ENCODE results near the gene NOL3.

NOL3 gene

GRCh38 chr16:67170949-67171649 lies 761 bp downstream of the NOL3 start:
- DNase-seq (ENCODE audit: low spot score) = no peak

GRCh38 chr16:67173323-67173722 lies 3.0 kb downstream of the NOL3 start:
- no peak for DNase-seq (ENCODE audit: low spot score)

- no peak for DNase-seq (ENCODE audit: low spot score)
Measured at GRCh38 chr16:67173808-67174705, 3.7 kb downstream of the NOL3 start.

GRCh38 chr16:67174706-67175231 lies 4.4 kb downstream of the NOL3 start:
- DNase-seq (ENCODE audit: low spot score) = no peak

GRCh38 chr16:67176662-67177061 lies 6.3 kb downstream of the NOL3 start:
- DNase-seq (ENCODE audit: low spot score) = no peak

- no peak for DNase-seq (ENCODE audit: low spot score)
Measured at GRCh38 chr16:67177743-67178699, 7.7 kb downstream of the NOL3 start.

- no peak for DNase-seq (ENCODE audit: low spot score)
Measured at GRCh38 chr16:67179421-67180080, 9.2 kb downstream of the NOL3 start.

- DNase-seq (ENCODE audit: low spot score) = no peak
Measured at GRCh38 chr16:67180166-67180565, 9.8 kb downstream of the NOL3 start.

- no peak for DNase-seq (ENCODE audit: low spot score)
Measured at GRCh38 chr16:67181346-67181745, 11.0 kb downstream of the NOL3 start.

- DNase-seq (ENCODE audit: low spot score) = no peak
Measured at GRCh38 chr16:67182288-67182687, 11.9 kb downstream of the NOL3 start.

- no peak for DNase-seq (ENCODE audit: low spot score)
Measured at GRCh38 chr16:67183284-67183626, 12.9 kb downstream of the NOL3 start.

- DNase-seq (ENCODE audit: low spot score) = peak; percentile 97
Measured at GRCh38 chr16:67183627-67184452, 13.5 kb downstream of the NOL3 start, which contains the start of gene MATCAP1. Gene MATCAP1 (minus strand): TSS chr16:67183963. CDS start chr16:67180610, 3,353 bp downstream.

GRCh38 chr16:67184453-67184994 lies 14.2 kb downstream of the NOL3 start:
- DNase-seq (ENCODE audit: low spot score) = no peak

GRCh38 chr16:67184995-67185650 lies 14.8 kb downstream of the NOL3 start:
- peak; percentile 93 for DNase-seq (ENCODE audit: low spot score)

- DNase-seq (ENCODE audit: low spot score) = no peak
Measured at GRCh38 chr16:67185651-67186134, 15.4 kb downstream of the NOL3 start.

- DNase-seq (ENCODE audit: low spot score) = no peak
Measured at GRCh38 chr16:67186550-67186950, 16.2 kb downstream of the NOL3 start.

GRCh38 chr16:67187175-67187890 lies 17.0 kb downstream of the NOL3 start:
- no peak for DNase-seq (ENCODE audit: low spot score)

GRCh38 chr16:67188323-67188722 lies 18.0 kb downstream of the NOL3 start:
- DNase-seq (ENCODE audit: low spot score) = no peak

- no peak for DNase-seq (ENCODE audit: low spot score)
Measured at GRCh38 chr16:67188798-67189197, 18.5 kb downstream of the NOL3 start.

Data from left forelimb (tissue), 1 donor.